GM18511 (cell line): ENCODE data around the gene JPH2.

Experiments used
- ATAC-seq: cut with Tn5 transposase; IDR thresholded peaks from one replicate; pipeline ENCODE4 v1.9.1; 2021; ENCODE audit warnings: mild to moderate bottlenecking, moderate library complexity; ENCODE audit not compliant: unreplicated experiment

JPH2 gene

DNA sequence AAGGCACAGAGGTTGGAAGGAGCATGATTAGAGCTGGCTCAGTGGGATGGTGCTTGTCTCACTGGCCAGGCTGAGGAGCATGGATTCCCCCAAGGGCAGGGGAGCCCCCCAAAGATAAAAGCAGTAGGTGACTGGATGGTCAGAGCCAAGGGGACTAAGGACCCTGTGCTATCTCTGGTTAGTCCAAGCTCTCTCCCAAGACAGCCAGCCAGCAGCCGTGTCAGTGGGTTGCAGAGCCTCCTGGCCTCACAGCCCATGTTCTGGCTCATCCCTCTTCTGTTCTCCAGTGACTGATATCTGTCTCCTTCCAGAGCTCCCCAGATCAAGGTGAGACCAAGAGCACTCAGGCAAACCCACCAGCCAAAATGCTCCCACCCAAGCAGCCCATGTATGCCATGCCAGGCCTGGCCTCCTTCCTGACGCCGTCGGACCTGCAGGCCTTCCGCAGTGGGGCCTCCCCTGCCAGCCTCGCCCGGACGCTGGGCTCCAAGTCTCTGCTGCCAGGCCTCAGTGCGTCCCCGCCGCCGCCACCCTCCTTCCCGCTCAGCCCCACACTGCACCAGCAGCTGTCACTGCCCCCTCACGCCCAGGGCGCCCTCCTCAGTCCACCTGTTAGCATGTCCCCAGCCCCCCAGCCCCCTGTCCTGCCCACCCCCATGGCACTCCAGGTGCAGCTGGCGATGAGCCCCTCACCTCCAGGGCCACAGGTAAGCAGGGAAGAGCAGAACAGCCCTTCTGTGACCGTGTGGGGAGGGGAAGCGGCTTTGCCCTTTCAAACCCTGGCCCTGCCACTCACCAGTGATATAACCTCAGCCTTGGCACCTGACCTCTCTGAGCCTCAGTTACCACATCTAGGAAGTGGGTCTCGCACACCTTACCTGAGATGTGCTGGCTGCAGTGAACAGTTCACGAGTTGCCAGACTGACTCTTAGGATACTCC, 121.3 kb downstream of the JPH2 start:
- ATAC-seq: no peak

DNA sequence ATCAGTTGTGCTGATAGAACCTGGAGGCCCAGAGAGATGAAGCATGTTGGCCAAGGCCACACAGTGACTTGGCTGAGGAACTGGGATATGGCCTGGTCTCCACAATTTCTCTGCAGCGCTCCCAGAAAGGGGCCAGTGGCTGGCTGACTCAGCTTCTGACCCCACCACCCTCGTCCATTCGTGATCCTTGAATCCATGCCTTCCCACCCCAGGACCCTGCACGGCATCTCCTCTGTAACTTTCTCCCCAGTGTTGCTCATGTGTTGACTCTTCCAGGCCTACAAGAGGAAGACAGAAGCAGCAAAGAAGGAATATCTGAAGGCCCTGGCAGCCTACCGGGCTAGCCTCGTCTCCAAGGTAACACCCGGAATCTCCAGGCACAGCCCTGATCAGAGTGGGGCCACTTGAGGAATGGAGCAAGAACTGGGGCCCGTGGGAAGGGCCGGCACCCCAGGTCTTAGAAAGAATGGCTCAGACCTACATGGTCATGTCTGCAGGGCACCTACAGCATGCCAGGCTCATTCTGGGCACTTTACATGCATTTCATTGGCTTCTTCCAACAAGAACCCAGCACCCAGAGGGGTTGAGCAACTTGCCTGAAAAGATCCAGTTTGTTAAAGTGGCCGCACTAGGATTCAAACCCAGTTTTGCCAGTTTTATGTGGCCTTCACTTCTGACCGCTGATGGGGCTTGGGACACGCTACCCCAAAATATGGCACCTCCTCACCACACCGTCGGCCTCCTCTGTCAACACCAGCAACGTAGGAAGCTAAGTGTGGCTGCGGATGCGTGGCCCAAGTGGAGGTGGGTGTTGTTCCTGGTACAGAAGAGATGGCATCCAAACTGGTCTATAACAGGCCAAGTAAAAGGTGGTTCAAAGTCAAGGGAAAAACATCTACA, 122.2 kb downstream of the JPH2 start:
- ATAC-seq: no peak
